ENCODE data around the gene GRID2. TPM values are rescaled to one million over a fixed set of nuclear protein-coding genes. Genes with fewer than 3 reads are reported as not detected.

GRID2 gene
- under 1 TPM in 1 of 3 donors, not detected in 2; 0.44 TPM for total RNA-seq
- long read RNA-seq, donor 1, result 0 reads
- long read RNA-seq, donor 2, result 0 reads

GRCh38 chr4:92303621-92304027 is at the start of gene GRID2:
TSS of gene GRID2 (plus strand) at chr4:92303966.
- intact Hi-C loops (cut with DNase I, micrococcal nuclease), result no loop called here
- ATAC-seq, result no peak
- H3K4me3 ChIP-seq, result no peak within 1 kb of the TSS
- no peaks in the 10 kb centered on the region for H3K36me3 ChIP-seq (ENCODE audit: low read depth)
- TF ChIP-seq, protein P1, sequence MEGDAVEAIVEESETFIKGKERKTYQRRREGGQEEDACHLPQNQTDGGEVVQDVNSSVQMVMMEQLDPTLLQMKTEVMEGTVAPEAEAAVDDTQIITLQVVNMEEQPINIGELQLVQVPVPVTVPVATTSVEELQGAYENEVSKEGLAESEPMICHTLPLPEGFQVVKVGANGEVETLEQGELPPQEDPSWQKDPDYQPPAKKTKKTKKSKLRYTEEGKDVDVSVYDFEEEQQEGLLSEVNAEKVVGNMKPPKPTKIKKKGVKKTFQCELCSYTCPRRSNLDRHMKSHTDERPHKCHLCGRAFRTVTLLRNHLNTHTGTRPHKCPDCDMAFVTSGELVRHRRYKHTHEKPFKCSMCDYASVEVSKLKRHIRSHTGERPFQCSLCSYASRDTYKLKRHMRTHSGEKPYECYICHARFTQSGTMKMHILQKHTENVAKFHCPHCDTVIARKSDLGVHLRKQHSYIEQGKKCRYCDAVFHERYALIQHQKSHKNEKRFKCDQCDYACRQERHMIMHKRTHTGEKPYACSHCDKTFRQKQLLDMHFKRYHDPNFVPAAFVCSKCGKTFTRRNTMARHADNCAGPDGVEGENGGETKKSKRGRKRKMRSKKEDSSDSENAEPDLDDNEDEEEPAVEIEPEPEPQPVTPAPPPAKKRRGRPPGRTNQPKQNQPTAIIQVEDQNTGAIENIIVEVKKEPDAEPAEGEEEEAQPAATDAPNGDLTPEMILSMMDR (IDR thresholded peaks at IDR 0.05), result no peak
- H3K4me1 ChIP-seq (ENCODE audit: low read depth), result no peaks in the 10 kb centered on the region
- DNase-seq, result no peak
- no peaks in the 10 kb centered on the region for H3K9me3 ChIP-seq

GRCh38 chr4:92253986-92254671 is 49.6 kb upstream of the GRID2 start:
- DNase-seq (no peak), ATAC-seq (no peak)
- TF ChIP-seq, protein P1 (IDR thresholded peaks at IDR 0.05), result no peak
- Histone ChIP-seq H3K4me3 (no peak overlapping the region), H3K4me1 (ENCODE audit: low read depth) (no peaks in the 10 kb centered on the region), H3K36me3 (ENCODE audit: low read depth) (no peaks in the 10 kb centered on the region), H3K9me3 (peaks cover 3% of the 10 kb centered on the region)
- intact Hi-C loops (cut with DNase I, micrococcal nuclease), result no loop called here

DNA sequence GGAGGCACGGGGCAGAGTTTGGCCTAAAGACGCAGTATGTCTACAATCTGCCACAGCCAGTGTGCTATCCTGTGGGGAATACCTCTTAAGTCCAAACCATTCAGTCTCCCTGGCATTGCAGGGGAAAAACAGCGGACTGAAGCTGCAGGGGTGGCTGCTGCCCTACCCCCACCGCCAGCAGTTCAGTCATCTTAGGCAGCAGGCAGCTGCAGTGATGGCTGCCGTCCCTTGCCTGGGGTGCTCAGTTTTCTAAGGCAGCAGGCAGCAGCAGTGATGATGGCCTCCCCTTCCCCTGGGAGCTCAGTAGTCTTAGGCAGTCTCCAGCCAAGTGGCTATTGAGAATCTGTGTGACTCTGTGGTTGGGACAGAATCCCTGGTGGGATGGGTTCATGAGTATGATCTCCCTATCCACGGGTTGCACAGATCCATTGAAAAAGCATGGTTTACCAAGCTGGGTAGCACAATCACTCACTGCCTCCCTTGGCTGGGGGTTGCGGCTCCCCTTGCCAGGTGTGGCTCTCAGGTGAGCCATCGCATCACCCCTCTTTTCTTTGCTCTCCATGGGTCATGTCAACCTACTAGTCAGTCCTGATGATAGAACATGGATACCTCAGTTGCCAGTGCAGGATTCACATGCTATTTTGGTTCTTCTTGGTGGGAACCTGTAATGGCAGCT is 48.9 kb upstream of the GRID2 start:
- H3K9me3 ChIP-seq, result peaks cover 3% of the 10 kb centered on the region
- intact Hi-C loops (cut with DNase I, micrococcal nuclease), result no loop called here
- no peaks in the 10 kb centered on the region for H3K4me1 ChIP-seq (ENCODE audit: low read depth)
- ATAC-seq (no peak), DNase-seq (no peak)
- H3K4me3 ChIP-seq, result no peak overlapping the region
- no peaks in the 10 kb centered on the region for H3K36me3 ChIP-seq (ENCODE audit: low read depth)
- TF ChIP-seq, protein P1 (IDR thresholded peaks at IDR 0.05), result no peak

GRCh38 chr4:92255920-92256244 is 47.9 kb upstream of the GRID2 start:
- DNase-seq, result no peak
- ATAC-seq, result no peak
- no peaks in the 10 kb centered on the region for H3K4me1 ChIP-seq (ENCODE audit: low read depth)
- no peaks in the 10 kb centered on the region for H3K36me3 ChIP-seq (ENCODE audit: low read depth)
- TF ChIP-seq, protein P1 (IDR thresholded peaks at IDR 0.05), result no peak
- no peak overlapping the region for H3K4me3 ChIP-seq
- intact Hi-C loops (cut with DNase I, micrococcal nuclease), result no loop called here
- H3K9me3 ChIP-seq, result peaks cover 3% of the 10 kb centered on the region

- Histone ChIP-seq H3K36me3 (ENCODE audit: low read depth) (no peaks in the 10 kb centered on the region), H3K4me3 (no peak overlapping the region), H3K9me3 (peaks cover 3% of the 10 kb centered on the region), H3K4me1 (ENCODE audit: low read depth) (no peaks in the 10 kb centered on the region)
- ATAC-seq (no peak), DNase-seq (no peak)
- intact Hi-C loops (cut with DNase I, micrococcal nuclease), result no loop called here
- TF ChIP-seq, protein P1 (IDR thresholded peaks at IDR 0.05), result no peak
Observed at GRCh38 chr4:92257931-92258857, 45.6 kb upstream of the GRID2 start.

All from mucosa of descending colon (tissue), 3 donors.